Subcutaneous adipose tissue (tissue), 4 donors: ENCODE data around the gene ADGB. TPM values are rescaled to one million over a fixed set of nuclear protein-coding genes. Genes with fewer than 3 reads are reported as not detected.

Experiments
- total RNA-seq, 4 donors: library from RNA; depleted of rRNA; stranded (reverse); fragments of >200 nt; gene quantifications; one replicate each; pipeline ENCODE4 v1.1.0, GENCODE V29; 2016
- TF ChIP-seq, protein P1 (sequence below): fragments of 450-650 bp; IDR thresholded peaks from one replicate; pipeline ENCODE4 v1.5.1; 2016; ENCODE audit warnings: low read depth, mild to moderate bottlenecking, control low read depth, antibody characterized with exemption, moderate library complexity

ADGB gene
- total RNA-seq, 4 donors from 2014 or later = not detected

DNA sequence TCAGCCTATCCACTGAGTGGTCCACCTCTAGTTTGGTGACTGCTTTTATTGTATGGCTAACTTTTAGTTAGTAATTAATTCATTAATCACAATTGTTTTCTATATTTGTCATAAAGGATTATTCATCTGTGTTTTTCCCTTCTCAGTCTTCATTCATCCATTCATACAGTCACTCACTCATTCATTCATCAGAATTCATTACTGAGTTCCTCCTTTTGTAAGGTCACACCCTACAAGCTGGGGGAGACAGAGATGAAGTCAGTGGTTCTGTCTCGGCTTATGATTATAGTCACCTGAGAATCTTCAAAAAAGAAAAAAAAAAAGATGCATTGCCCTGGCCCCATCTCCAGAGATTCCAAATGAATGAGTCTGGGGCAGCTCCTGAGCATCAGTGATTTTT is 257.1 kb downstream of the ADGB start:
- TF ChIP-seq, protein P1, sequence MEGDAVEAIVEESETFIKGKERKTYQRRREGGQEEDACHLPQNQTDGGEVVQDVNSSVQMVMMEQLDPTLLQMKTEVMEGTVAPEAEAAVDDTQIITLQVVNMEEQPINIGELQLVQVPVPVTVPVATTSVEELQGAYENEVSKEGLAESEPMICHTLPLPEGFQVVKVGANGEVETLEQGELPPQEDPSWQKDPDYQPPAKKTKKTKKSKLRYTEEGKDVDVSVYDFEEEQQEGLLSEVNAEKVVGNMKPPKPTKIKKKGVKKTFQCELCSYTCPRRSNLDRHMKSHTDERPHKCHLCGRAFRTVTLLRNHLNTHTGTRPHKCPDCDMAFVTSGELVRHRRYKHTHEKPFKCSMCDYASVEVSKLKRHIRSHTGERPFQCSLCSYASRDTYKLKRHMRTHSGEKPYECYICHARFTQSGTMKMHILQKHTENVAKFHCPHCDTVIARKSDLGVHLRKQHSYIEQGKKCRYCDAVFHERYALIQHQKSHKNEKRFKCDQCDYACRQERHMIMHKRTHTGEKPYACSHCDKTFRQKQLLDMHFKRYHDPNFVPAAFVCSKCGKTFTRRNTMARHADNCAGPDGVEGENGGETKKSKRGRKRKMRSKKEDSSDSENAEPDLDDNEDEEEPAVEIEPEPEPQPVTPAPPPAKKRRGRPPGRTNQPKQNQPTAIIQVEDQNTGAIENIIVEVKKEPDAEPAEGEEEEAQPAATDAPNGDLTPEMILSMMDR = no peak

DNA sequence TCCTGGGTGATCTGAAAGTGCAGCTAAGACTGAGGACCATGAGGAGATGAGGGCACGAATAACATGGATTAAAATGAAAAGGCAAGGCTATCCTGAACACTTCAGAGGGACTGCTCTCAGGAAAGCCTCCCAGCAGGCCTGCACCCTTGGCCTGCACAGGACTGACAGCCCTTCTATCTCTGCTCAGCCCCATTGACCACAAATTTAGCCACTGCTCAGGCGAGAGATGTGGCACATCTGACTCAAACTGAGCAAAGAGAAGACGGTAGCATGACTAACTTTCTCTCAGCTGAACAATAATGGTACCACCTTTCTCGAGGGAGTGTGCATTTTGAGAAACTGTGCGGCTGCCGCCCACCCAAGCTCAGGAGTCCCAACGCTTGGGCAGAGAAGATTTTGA is 257.5 kb downstream of the ADGB start:
- TF ChIP-seq, protein P1 = no peak

DNA sequence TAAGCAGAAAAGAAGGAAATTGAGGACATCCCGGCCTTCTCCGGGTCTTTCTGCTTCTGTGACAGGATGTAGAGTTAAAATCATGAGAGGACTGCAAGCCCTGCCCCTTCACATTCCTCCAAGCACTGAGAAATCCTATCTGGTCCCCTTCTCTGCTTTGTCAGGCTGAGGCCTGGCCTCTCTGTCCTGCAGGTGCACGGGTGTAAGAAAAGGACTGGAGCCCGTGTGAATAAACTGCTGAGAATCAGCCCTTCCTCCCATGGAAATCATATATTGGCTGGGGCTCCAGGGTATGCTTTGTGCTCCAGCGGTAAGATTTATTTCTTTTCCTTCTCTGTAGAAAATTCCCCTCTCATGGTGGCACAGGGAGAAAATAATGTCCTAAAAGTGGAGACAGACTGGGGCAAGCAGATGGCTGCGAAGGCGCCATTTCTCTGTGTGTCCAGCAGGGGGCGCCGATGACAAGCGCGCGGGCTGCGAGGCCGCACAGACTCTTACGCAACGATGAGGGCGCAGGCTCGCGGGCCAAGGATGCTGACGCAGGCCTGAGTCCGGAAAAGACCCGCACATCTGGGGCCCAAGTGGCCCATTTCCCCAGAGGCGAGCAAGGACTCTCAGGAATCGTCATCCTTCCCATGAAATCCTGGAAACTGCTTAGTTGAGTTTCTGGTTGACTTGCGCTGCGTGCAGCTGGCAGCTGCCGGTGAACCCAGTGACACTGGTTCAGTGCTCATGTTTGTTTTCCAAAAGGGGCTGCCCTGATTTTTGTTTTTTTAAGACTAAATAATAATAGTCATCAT is 258.6 kb downstream of the ADGB start:
- TF ChIP-seq, protein P1 = no peak

DNA sequence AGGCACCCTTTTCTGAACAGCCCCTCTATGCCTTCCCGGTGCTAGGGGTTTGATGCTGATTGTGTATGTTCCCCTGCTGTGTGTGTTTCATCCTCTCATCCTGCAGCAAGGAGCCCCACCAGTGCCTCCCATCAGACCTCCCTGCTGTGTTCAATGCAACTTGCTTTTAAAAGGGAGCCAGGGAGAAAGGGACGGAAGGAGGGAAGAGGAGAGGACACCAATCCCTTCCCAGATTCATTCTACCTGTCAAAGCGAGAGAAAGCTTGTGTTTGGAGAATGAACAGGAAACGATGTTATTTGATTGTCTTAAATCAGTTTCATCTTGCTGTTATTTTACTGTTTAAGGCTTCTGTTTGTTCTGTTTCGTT is 259.2 kb downstream of the ADGB start:
- TF ChIP-seq, protein P1 = no peak

DNA sequence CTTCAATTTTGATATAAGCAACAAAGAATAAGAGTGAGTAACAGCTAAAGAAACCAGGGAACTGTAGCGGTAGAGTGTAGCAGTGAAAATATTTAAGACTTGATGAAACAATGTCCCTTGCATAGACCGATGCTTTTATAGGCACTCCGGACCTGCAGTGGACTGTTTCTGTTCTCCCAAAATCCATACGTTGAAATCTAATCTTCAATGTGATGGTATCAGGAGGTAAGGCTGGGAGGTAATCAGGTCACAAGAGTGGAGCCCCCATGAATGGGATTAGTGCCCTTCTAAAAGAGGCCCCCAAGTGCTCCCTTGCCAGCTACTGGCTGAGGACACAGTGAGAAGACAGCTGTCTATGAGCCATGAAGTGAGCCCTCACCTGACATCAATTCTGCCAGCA is 260.4 kb downstream of the ADGB start:
- TF ChIP-seq, protein P1 = no peak

DNA sequence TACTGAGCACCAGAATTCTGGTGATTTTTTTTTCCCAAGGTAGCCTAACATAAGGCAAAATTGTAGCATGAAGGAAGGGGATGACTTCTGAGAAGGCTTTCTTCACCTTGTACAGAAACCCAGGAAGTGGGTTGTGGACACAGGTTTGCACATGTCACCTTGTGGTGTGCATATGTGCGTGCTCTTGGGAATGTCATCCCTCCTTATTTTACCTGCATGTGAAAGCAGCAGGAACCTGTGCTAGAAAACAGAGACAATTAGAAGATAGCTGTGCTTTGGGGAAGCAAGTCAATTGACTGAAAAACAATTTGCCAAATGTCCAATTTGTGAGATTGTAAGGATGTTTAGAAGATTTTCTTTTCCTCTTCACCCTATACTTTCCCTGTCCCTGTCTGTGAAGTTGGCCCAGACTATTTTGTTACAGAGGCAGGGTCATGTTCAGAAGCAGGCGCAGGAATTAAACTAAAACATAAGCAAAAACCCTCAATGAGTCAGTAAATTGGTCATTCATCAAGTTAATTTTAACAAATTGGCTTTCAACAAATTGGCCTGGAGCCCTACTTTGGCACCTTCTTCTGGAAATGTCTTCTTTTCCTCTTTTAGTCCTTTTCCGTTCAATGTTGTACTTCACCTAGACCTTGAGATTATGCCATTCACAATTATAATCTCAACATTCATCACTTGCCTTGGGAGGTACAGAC is 261.2 kb downstream of the ADGB start:
- TF ChIP-seq, protein P1 = no peak

DNA sequence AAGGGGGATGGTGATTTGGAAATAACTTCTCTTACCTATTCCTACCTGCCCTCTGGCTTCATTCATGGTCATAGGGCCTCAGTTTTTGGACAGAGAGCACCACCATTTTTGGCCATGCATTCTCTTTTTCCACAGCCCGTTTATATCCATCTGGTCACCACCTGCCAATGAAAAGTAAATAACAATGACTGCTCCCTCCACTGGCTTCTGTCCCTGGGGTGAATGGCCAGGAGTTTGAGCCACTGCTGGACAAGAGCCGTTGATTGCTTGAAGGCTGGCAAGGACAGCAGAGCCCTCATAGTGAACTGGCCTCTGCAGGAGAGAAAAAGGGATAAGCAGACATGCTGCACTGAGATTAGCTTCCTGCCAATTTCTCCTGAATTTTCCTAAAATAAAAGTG is 261.8 kb downstream of the ADGB start:
- TF ChIP-seq, protein P1 = no peak
